Upper lobe of left lung (tissue), 4 donors: ENCODE measurements around the gene SDHA.

Source experiments
- POLR2A ChIP-seq, 4 donors: fragments of 450-650 bp; IDR thresholded peaks; one replicate each; pipeline ENCODE4 v1.5.1; 2016 to 2017; ENCODE audit warnings: antibody characterized with exemption in 4 of 4, mild to moderate bottlenecking in 2 of 4
- TF ChIP-seq, protein P1 (sequence below), 6 experiments: fragments of 450-650 bp in 4 of 6; fragments of 200-600 bp in 2 of 6; sonication (generic) in 2 of 6; IDR thresholded peaks; one replicate each; pipeline ENCODE4 v1.5.1; 2016 to 2019; ENCODE audit warnings: antibody characterized with exemption in 6 of 6

DNA sequence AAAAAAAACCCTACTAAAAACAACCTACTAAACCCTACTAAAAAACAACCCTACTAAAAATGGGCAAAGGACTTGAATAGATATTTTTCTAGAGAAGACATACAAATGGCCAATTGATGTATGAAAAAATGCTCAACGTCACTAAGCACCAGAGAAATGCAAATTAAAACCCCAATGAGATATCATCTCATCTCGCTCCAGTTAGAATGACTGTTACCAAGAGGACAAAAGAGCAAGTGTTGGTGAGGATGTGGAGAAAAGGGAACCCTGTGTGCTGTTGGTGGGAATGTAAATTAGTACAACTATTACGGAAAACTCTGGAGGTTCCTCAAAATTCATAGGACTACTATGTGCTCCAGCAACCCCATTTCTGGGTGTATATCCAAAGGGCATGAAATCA lies 10.8 kb downstream of the SDHA start:
- TF ChIP-seq, protein P1, sequence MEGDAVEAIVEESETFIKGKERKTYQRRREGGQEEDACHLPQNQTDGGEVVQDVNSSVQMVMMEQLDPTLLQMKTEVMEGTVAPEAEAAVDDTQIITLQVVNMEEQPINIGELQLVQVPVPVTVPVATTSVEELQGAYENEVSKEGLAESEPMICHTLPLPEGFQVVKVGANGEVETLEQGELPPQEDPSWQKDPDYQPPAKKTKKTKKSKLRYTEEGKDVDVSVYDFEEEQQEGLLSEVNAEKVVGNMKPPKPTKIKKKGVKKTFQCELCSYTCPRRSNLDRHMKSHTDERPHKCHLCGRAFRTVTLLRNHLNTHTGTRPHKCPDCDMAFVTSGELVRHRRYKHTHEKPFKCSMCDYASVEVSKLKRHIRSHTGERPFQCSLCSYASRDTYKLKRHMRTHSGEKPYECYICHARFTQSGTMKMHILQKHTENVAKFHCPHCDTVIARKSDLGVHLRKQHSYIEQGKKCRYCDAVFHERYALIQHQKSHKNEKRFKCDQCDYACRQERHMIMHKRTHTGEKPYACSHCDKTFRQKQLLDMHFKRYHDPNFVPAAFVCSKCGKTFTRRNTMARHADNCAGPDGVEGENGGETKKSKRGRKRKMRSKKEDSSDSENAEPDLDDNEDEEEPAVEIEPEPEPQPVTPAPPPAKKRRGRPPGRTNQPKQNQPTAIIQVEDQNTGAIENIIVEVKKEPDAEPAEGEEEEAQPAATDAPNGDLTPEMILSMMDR (IDR thresholded peaks at IDR 0.05): no peak
- no peak for TF ChIP-seq POLR2A (IDR thresholded peaks at IDR 0.05)
